Osteocyte (in vitro differentiated cells): ENCODE data around the gene ADAMTSL1. TPM values are rescaled to one million over a fixed set of nuclear protein-coding genes. Genes with fewer than 3 reads are reported as not detected.
A peak's percentile ranks its signal among the peaks of the same experiment; 100 is the strongest.

Experiments used
- DNase-seq: peaks from one replicate; pipeline ENCODE4 v3.0.0; 2021; ENCODE audit warnings: mixed read lengths; ENCODE audit not compliant: unreplicated experiment; ENCODE audit errors: extremely low spot score
- H3K27ac Mint-ChIP-seq: one replicate; pipeline ENCODE4 v1.8.0; 2021; ENCODE audit warnings: mild to moderate bottlenecking, mixed read lengths; ENCODE audit not compliant: unreplicated experiment
- H3K27me3 Mint-ChIP-seq: one replicate; pipeline ENCODE4 v1.8.0; 2021; ENCODE audit warnings: mixed read lengths; ENCODE audit not compliant: unreplicated experiment
- H3K36me3 Mint-ChIP-seq: one replicate; pipeline ENCODE4 v1.8.0; 2021; ENCODE audit warnings: mixed read lengths; ENCODE audit not compliant: unreplicated experiment
- H3K4me1 Mint-ChIP-seq: one replicate; pipeline ENCODE4 v1.8.0; 2021; ENCODE audit warnings: mixed read lengths; ENCODE audit not compliant: unreplicated experiment
- H3K4me3 Mint-ChIP-seq: one replicate; pipeline ENCODE4 v1.8.0; 2021; ENCODE audit warnings: mild to moderate bottlenecking, moderate library complexity, mixed read lengths; ENCODE audit not compliant: unreplicated experiment
- H3K9me3 Mint-ChIP-seq: one replicate; pipeline ENCODE4 v1.8.0; 2021; ENCODE audit warnings: mixed read lengths; ENCODE audit not compliant: unreplicated experiment
- total RNA-seq: library from RNA; stranded (reverse); gene quantifications from 2 replicates; pipeline ENCODE4 v1.2.1, GENCODE V29; 2021
- TF ChIP-seq, protein P1 (sequence below): fragments of 200-600 bp; sonication (generic); IDR thresholded peaks from 2 replicates; pipeline ENCODE4 v1.5.0; 2021; ENCODE audit warnings: antibody characterized with exemption, mild to moderate bottlenecking, moderate library complexity

The ADAMTSL1 gene
- total RNA-seq, 1 donor from 2014 or later, result 1.5 TPM

GRCh38 chr9:18822850-18823249 is 348.9 kb downstream of the ADAMTSL1 start:
- H3K27ac Mint-ChIP-seq, result no peak overlapping the region
- H3K36me3 Mint-ChIP-seq, result no peaks in the 10 kb centered on the region
- H3K27me3 Mint-ChIP-seq, result no peaks in the 10 kb centered on the region
- H3K4me1 Mint-ChIP-seq, result peaks cover 12% of the 10 kb centered on the region
- TF ChIP-seq, protein P1, sequence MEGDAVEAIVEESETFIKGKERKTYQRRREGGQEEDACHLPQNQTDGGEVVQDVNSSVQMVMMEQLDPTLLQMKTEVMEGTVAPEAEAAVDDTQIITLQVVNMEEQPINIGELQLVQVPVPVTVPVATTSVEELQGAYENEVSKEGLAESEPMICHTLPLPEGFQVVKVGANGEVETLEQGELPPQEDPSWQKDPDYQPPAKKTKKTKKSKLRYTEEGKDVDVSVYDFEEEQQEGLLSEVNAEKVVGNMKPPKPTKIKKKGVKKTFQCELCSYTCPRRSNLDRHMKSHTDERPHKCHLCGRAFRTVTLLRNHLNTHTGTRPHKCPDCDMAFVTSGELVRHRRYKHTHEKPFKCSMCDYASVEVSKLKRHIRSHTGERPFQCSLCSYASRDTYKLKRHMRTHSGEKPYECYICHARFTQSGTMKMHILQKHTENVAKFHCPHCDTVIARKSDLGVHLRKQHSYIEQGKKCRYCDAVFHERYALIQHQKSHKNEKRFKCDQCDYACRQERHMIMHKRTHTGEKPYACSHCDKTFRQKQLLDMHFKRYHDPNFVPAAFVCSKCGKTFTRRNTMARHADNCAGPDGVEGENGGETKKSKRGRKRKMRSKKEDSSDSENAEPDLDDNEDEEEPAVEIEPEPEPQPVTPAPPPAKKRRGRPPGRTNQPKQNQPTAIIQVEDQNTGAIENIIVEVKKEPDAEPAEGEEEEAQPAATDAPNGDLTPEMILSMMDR, result no peak
- H3K9me3 Mint-ChIP-seq, result no peaks in the 10 kb centered on the region
- H3K4me3 Mint-ChIP-seq, result no peak overlapping the region
- no peak for DNase-seq

DNA sequence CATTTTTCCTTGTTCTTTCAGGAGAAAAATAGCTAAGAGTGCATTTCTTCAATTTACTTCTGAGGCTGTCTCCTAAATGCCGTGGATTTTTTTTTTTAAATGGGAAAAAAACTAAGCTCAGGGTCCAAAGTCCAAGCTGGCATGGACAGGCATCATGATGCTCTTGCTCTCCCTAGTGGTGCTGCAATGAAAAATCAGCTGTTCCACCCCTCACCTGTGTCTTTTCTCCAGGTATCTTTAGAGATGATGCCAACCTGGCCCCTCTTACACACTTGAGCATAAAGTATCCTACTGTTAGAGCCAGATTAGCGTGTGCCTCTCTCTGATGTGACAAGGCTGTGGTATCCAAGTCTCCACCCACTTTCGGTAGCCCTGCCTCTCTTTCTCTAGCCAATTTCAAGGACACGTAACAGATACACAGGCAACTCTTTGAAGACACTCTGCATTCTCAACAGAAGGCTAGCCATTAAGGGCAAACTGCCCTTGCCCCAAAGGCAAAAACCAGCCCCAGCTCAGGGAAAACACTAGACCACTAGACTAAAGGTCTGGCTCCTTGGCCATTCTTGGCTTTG is 350.2 kb downstream of the ADAMTSL1 start:
- DNase-seq, result no peak
- no peak overlapping the region for H3K4me3 Mint-ChIP-seq
- TF ChIP-seq, protein P1, result peak; percentile 41
- H3K9me3 Mint-ChIP-seq, result no peaks in the 10 kb centered on the region
- no peak overlapping the region for H3K27ac Mint-ChIP-seq
- H3K4me1 Mint-ChIP-seq, result peaks cover 12% of the 10 kb centered on the region
- H3K27me3 Mint-ChIP-seq, result no peaks in the 10 kb centered on the region
- H3K36me3 Mint-ChIP-seq, result no peaks in the 10 kb centered on the region

DNA sequence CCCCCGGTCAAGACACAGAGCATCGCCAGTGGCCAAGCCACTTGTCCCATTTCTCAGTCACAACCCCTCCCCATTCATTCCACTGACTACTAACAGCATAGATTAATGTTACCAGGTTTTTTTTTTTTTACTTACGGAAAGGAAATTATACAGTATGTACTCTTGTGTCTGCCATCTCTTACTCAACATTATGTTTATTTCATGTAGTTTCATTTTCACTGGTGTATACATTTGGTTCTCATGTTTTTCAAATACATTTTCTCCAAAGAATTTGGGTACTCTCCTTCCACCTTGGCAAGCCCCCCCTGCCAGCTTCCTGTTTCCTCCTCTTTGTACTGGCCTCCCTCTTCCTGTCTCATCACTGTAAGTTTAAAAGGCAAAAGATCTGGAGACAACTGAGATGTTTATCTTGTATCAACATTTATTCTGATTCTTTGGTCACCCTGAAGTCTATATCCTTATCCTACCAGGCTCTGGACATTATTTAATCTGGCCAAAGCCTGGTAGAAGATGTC is 351.8 kb downstream of the ADAMTSL1 start:
- DNase-seq, result no peak
- H3K27ac Mint-ChIP-seq, result peak overlapping the region; percentile 0
- TF ChIP-seq, protein P1, result no peak
- H3K4me1 Mint-ChIP-seq, result peaks cover 12% of the 10 kb centered on the region
- no peaks in the 10 kb centered on the region for H3K9me3 Mint-ChIP-seq
- H3K27me3 Mint-ChIP-seq, result no peaks in the 10 kb centered on the region
- H3K4me3 Mint-ChIP-seq, result no peak overlapping the region
- H3K36me3 Mint-ChIP-seq, result no peaks in the 10 kb centered on the region

DNA sequence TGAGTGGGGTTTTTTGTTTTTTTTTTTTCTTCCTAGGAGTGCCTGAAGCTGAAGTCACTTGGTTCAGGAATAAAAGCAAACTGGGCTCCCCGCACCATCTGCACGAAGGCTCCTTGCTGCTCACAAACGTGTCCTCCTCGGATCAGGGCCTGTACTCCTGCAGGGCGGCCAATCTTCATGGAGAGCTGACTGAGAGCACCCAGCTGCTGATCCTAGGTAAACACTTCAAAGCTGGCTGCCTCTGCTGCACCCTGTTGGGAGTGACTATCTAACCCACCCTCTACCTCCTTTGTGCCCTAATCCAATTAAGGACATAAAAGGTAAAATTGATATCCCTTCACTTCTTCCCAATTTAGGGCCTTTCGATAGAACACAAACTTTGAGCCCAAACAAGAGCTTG is 352.3 kb downstream of the ADAMTSL1 start:
- Mint-ChIP-seq H3K27me3 (no peaks in the 10 kb centered on the region), H3K27ac (no peak overlapping the region)

GRCh38 chr9:18829066-18829465 is 355.1 kb downstream of the ADAMTSL1 start:
- Mint-ChIP-seq H3K36me3 (no peaks in the 10 kb centered on the region), H3K9me3 (no peaks in the 10 kb centered on the region), H3K4me1 (peaks cover 16% of the 10 kb centered on the region), H3K27me3 (no peaks in the 10 kb centered on the region), H3K4me3 (no peak overlapping the region), H3K27ac (no peak overlapping the region)
- TF ChIP-seq, protein P1, result no peak
- DNase-seq, result no peak

More for the DNA sequence above, 352.3 kb downstream of the ADAMTSL1 start:
- TF ChIP-seq, protein P1, result no peak
- Mint-ChIP-seq H3K36me3 (no peaks in the 10 kb centered on the region), H3K4me1 (peaks cover 12% of the 10 kb centered on the region), H3K4me3 (no peak overlapping the region), H3K9me3 (no peaks in the 10 kb centered on the region)
- DNase-seq, result no peak
